ENCODE measurements around the gene LRR1.
A peak's percentile ranks its signal among the peaks of the same experiment; 100 is the strongest.
"Not testable (repeated sequence)": the region's sequence is repeated elsewhere in the genome, so short reads cannot be mapped to it uniquely, and the experiment has no call there.

Gene LRR1

DNA sequence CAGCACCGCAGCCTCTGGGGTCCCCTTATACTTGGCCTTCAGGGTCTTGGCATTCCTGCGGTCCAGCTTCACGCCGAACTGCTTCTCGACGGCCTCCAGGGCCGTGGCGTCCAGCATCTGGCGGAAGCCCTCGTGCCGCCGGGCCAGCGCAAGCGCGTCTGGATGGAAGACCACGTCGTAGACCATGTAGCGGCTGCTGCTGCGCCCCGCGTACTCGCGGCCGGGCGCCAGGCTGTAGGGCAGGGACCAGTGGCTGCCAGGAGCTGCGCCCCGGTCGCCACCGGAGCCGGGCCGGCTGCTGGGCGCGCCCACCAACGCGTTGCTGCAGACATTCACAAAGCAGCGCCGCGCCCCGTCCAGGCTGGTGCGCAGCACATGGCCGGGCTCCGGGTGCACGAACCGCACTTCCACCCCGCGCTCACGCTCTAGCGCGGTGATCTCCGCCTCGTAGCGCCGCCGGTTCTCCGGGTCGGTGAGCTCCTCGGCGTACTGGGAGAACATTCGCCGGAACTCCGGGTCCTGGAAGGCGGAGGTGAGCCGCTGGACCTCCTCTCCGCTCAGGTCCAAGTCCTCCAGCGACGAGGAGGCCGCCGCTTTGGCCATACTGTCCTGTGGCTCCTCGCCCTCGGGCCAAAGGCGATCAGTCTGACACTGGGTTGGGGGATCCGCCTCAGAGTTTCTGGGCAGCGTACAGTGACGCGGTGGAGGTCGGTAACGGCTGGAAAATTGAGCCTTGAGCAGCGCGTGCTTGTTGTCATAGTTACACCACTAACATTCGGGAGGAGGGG lies 36.0 kb downstream of the LRR1 start, which contains the start of gene DNAAF2:
Gene DNAAF2, minus strand, starts transcription at position 698 of the 788 bp plus-strand sequence. Its CDS starts 95 bp downstream, at position 603.
- DNase-seq: peak; percentile 69

GRCh38 chr14:49636866-49637265 lies 38.1 kb downstream of the LRR1 start:
- DNase-seq: no peak

- no peak for DNase-seq
Observed at GRCh38 chr14:49637534-49638078, 38.9 kb downstream of the LRR1 start.

GRCh38 chr14:49640540-49641417 lies 42.0 kb downstream of the LRR1 start:
- DNase-seq: no peak

DNA sequence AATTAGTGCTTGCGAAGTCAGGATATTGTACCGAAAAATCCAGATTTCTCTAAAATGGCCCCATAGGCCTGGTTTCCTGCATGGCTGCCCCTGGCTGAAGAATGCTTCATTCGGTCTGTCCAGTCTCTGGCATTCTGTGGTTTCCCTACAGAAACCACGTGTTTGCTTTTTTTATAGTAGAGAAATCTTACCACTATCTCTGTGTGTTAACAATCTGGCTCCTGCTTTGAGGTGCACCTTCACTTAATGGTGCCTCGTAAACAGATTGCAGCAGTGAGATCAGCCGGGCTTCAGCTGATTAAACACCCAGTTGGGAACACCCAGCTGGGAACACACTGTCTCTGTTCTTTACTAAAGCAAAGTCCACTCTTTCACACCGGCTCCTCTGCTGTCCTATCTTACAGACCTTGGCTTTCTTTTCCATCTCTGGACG lies 43.0 kb downstream of the LRR1 start:
- DNase-seq: no peak

GRCh38 chr14:49642163-49642562 lies 43.4 kb downstream of the LRR1 start:
- no peak for DNase-seq

GRCh38 chr14:49653508-49653907 lies 54.8 kb downstream of the LRR1 start:
- DNase-seq: no peak

DNA sequence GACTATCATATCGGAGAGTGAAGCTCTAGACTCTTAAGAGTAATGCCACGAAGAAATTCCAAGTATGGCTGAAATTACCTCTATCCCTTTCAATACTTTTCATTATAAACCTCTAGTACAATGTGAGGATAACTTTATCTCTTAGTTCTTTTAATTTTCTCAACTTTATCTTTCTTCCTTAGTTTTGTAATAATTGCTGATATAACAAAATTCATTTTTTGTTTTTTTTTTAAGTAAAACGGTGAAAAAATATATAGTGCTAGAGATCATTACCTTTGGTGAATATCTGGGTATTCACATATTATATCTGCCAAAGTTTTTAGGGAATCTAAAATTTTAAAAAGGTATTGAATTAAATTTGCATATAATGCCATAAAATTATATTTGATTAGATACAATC lies 55.8 kb downstream of the LRR1 start:
- DNase-seq: no peak

DNA sequence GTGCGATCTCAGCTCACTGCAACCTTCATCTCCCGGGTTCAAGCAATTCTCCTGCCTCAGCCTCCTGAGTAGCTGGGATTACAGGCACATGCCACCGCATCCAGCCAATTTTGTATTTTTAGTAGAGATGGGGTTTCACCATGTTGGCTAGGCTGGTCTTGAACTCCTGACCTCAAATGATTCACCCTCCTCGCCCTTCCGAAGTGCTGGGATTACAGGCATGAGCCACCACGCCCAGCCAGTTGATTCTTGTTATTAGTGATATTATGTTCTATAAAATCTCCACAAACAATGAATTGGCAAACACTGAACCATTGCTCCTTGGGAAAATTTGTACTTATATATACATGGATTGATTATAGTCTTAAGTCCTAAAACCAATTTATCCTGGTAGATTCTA lies 58.8 kb downstream of the LRR1 start:
- DNase-seq: not testable (repeated sequence)

DNA sequence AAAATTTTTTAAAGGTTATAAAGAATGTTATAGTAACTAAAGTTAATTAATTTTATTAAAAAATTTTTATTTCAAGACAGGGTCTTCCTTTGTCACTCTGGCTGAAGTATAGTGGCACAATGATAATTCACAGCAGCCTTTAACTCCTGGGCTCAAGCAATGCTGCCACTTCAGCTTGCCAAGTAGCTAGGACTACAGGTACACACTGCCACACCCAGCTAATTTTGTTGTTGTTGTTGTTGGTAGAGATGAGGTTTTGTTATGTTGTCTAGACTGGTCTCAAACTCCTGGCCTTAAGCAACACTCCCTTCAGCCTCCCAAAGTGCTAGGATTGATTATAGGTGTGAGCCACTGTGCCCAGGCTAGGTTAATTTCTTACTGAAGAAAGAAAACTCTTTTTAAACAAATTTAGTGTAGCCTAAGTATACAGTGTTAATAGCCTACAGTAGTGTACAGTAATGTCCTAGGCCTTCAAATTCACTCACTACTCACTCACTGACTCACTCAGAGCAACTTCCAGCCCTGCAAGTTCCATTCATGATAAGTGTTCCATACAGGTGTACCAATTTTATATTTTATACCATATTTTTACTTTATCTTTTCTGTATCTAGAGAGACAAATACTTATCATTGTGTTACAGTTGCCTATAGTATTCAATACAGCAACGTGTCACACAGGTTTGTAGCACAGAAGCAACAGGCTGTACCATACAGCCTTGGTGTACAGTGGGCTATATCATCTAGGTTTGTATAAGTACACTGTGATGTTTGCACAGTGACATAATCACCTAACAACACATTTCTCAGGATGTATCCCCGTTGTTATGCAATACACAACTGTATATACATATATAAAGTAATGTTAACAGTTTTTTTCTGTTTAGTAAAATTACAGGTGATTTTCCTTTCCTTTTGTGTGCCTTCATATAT lies 61.1 kb downstream of the LRR1 start:
- DNase-seq: no peak

Data from DMS79 treated with DMSO at 0.1 percent for 48 hours (cell line).